Epidermal melanocyte (primary cell): ENCODE measurements around the gene RLN1.
"Not testable (repeated sequence)": the region's sequence is repeated elsewhere in the genome, so short reads cannot be mapped to it uniquely, and the experiment has no call there.

Experiments used
- DNase-seq: peaks from one replicate; pipeline ENCODE4 v3.0.0; 2011; ENCODE audit warnings: low spot score; ENCODE audit not compliant: insufficient read length

Gene RLN1

GRCh38 chr9:5338992-5339981, at the start of gene RLN1:
RLN1 (minus strand) TSS chr9:5339876; CDS start chr9:5339746, 130 bp downstream.
- DNase-seq = not testable (repeated sequence)

GRCh38 chr9:5389109-5389732, 49.5 kb upstream of the RLN1 start:
- DNase-seq = no peak

GRCh38 chr9:5388026-5388819, 48.5 kb upstream of the RLN1 start:
- DNase-seq = no peak

GRCh38 chr9:5384436-5384835, 44.8 kb upstream of the RLN1 start:
- no peak for DNase-seq

- DNase-seq = no peak
Measured at GRCh38 chr9:5382479-5382878, 42.8 kb upstream of the RLN1 start.

GRCh38 chr9:5375790-5376477, 36.3 kb upstream of the RLN1 start:
- DNase-seq = no peak

- no peak for DNase-seq
Measured at GRCh38 chr9:5375091-5375490, 35.4 kb upstream of the RLN1 start.

- no peak for DNase-seq
Measured at GRCh38 chr9:5364294-5365024, 24.8 kb upstream of the RLN1 start.

GRCh38 chr9:5361326-5362010, 21.8 kb upstream of the RLN1 start:
- no peak for DNase-seq

GRCh38 chr9:5360341-5360740, 20.7 kb upstream of the RLN1 start:
- no peak for DNase-seq

- no peak for DNase-seq
Measured at GRCh38 chr9:5357431-5358105, 17.9 kb upstream of the RLN1 start.

GRCh38 chr9:5355817-5356216, 16.1 kb upstream of the RLN1 start:
- no peak for DNase-seq

GRCh38 chr9:5355226-5355625, 15.6 kb upstream of the RLN1 start:
- DNase-seq = no peak

- DNase-seq = no peak
Measured at GRCh38 chr9:5354184-5354583, 14.5 kb upstream of the RLN1 start.

GRCh38 chr9:5352637-5353248, 13.1 kb upstream of the RLN1 start:
- no peak for DNase-seq

GRCh38 chr9:5336688-5337087, 3.0 kb downstream of the RLN1 start:
- no peak for DNase-seq

GRCh38 chr9:5331276-5331675, 8.4 kb downstream of the RLN1 start:
- not testable (repeated sequence) for DNase-seq

GRCh38 chr9:5326893-5327548, 12.7 kb downstream of the RLN1 start:
- no peak for DNase-seq
